ENCODE data around the gene LRP5. TPM values are rescaled to one million over a fixed set of nuclear protein-coding genes. Genes with fewer than 3 reads are reported as not detected.

LRP5 gene
- total RNA-seq, 1 experiment from 2014 or later, result 0.07 TPM

GRCh38 chr11:68461575-68461917, 149.2 kb downstream of the LRP5 start:
- H4K20me1 ChIP-seq (ENCODE audit: insufficient read depth, low read depth, low read length), result peaks cover 47% of the 10 kb centered on the region
- DNase-seq, result no peak

GRCh38 chr11:68463714-68464113, 151.3 kb downstream of the LRP5 start:
- H3K9me3 ChIP-seq (ENCODE audit: low read length), result no peaks in the 10 kb centered on the region
- peaks cover 81% of the 10 kb centered on the region for H3K79me2 ChIP-seq (ENCODE audit: low read length)
- H4K20me1 ChIP-seq (ENCODE audit: insufficient read depth, low read depth, low read length), result peaks cover 57% of the 10 kb centered on the region
- H3K27me3 ChIP-seq (ENCODE audit: low read length), result no peaks in the 10 kb centered on the region
- peak overlapping the region; percentile 100 for H3K4me2 ChIP-seq (ENCODE audit: low read depth, low read length, poor library complexity, severe bottlenecking)
- H3K27ac ChIP-seq (ENCODE audit: low read length), result no peak overlapping the region
- H2AFZ ChIP-seq (ENCODE audit: low read length), result no peak overlapping the region
- H3K9ac ChIP-seq (ENCODE audit: low read length), result no peak overlapping the region
- H3K36me3 ChIP-seq (ENCODE audit: insufficient read depth, low read length), result peaks cover 21% of the 10 kb centered on the region
- no peaks in the 10 kb centered on the region for H3K9me2 ChIP-seq (replicated peaks; ENCODE audit: insufficient read depth, low read length)
- peaks cover 49% of the 10 kb centered on the region for H3K4me1 ChIP-seq (ENCODE audit: low read length)
- H3K4me3 ChIP-seq (ENCODE audit: low read length), result no peak overlapping the region
- DNase-seq, result no peak

More at GRCh38 chr11:68461575-68461917, 149.2 kb downstream of the LRP5 start:
- Histone ChIP-seq H3K36me3 (ENCODE audit: insufficient read depth, low read length) (peaks cover 14% of the 10 kb centered on the region), H3K9me3 (ENCODE audit: low read length) (no peaks in the 10 kb centered on the region), H3K79me2 (ENCODE audit: low read length) (peaks cover 60% of the 10 kb centered on the region), H3K4me2 (ENCODE audit: low read depth, low read length, poor library complexity, severe bottlenecking) (peak overlapping the region; percentile 100), H3K4me3 (ENCODE audit: low read length) (peak overlapping the region; percentile 97), H3K4me1 (ENCODE audit: low read length) (peaks cover 31% of the 10 kb centered on the region), H3K27ac (ENCODE audit: low read length) (no peak overlapping the region), H3K27me3 (ENCODE audit: low read length) (no peaks in the 10 kb centered on the region), H2AFZ (ENCODE audit: low read length) (no peak overlapping the region), H3K9me2 (replicated peaks; ENCODE audit: insufficient read depth, low read length) (no peaks in the 10 kb centered on the region), H3K9ac (ENCODE audit: low read length) (peak overlapping the region; percentile 95)

GRCh38 chr11:68467201-68467834, 154.9 kb downstream of the LRP5 start:
- Histone ChIP-seq H3K4me2 (ENCODE audit: low read depth, low read length, poor library complexity, severe bottlenecking) (no peak overlapping the region), H3K79me2 (ENCODE audit: low read length) (peaks cover 100% of the 10 kb centered on the region), H2AFZ (ENCODE audit: low read length) (no peak overlapping the region), H3K27me3 (ENCODE audit: low read length) (no peaks in the 10 kb centered on the region), H3K9me2 (replicated peaks; ENCODE audit: insufficient read depth, low read length) (no peaks in the 10 kb centered on the region), H3K9ac (ENCODE audit: low read length) (no peak overlapping the region), H3K27ac (ENCODE audit: low read length) (no peak overlapping the region), H3K36me3 (ENCODE audit: insufficient read depth, low read length) (peaks cover 44% of the 10 kb centered on the region), H3K9me3 (ENCODE audit: low read length) (no peaks in the 10 kb centered on the region), H3K4me1 (ENCODE audit: low read length) (peaks cover 38% of the 10 kb centered on the region), H3K4me3 (ENCODE audit: low read length) (no peak overlapping the region), H4K20me1 (ENCODE audit: insufficient read depth, low read depth, low read length) (peaks cover 63% of the 10 kb centered on the region)
- no peak for DNase-seq

- Histone ChIP-seq H3K9me2 (replicated peaks; ENCODE audit: insufficient read depth, low read length) (no peaks in the 10 kb centered on the region), H3K4me2 (ENCODE audit: low read depth, low read length, poor library complexity, severe bottlenecking) (no peak overlapping the region), H3K79me2 (ENCODE audit: low read length) (peaks cover 100% of the 10 kb centered on the region), H3K4me1 (ENCODE audit: low read length) (peaks cover 28% of the 10 kb centered on the region), H4K20me1 (ENCODE audit: insufficient read depth, low read depth, low read length) (peaks cover 61% of the 10 kb centered on the region), H3K4me3 (ENCODE audit: low read length) (no peak overlapping the region), H3K9ac (ENCODE audit: low read length) (no peak overlapping the region), H3K27me3 (ENCODE audit: low read length) (no peaks in the 10 kb centered on the region), H2AFZ (ENCODE audit: low read length) (no peak overlapping the region), H3K27ac (ENCODE audit: low read length) (no peak overlapping the region), H3K36me3 (ENCODE audit: insufficient read depth, low read length) (peaks cover 49% of the 10 kb centered on the region), H3K9me3 (ENCODE audit: low read length) (no peaks in the 10 kb centered on the region)
- peak; percentile 48 for DNase-seq
Measured at GRCh38 chr11:68468217-68468828, 155.9 kb downstream of the LRP5 start.

- no peaks in the 10 kb centered on the region for H3K27me3 ChIP-seq (ENCODE audit: low read length)
- H3K9me2 ChIP-seq (replicated peaks; ENCODE audit: insufficient read depth, low read length), result no peaks in the 10 kb centered on the region
- H3K9ac ChIP-seq (ENCODE audit: low read length), result no peak overlapping the region
- H3K4me1 ChIP-seq (ENCODE audit: low read length), result peaks cover 26% of the 10 kb centered on the region
- peaks cover 61% of the 10 kb centered on the region for H4K20me1 ChIP-seq (ENCODE audit: insufficient read depth, low read depth, low read length)
- H3K4me2 ChIP-seq (ENCODE audit: low read depth, low read length, poor library complexity, severe bottlenecking), result no peak overlapping the region
- no peak overlapping the region for H3K27ac ChIP-seq (ENCODE audit: low read length)
- peaks cover 100% of the 10 kb centered on the region for H3K79me2 ChIP-seq (ENCODE audit: low read length)
- H2AFZ ChIP-seq (ENCODE audit: low read length), result no peak overlapping the region
- peaks cover 52% of the 10 kb centered on the region for H3K36me3 ChIP-seq (ENCODE audit: insufficient read depth, low read length)
- DNase-seq, result no peak
- no peaks in the 10 kb centered on the region for H3K9me3 ChIP-seq (ENCODE audit: low read length)
- H3K4me3 ChIP-seq (ENCODE audit: low read length), result no peak overlapping the region
Measured at GRCh38 chr11:68469122-68469521, 156.7 kb downstream of the LRP5 start.

GRCh38 chr11:68469642-68470041, 157.3 kb downstream of the LRP5 start:
- H3K27ac ChIP-seq (ENCODE audit: low read length), result no peak overlapping the region
- no peak overlapping the region for H3K9ac ChIP-seq (ENCODE audit: low read length)
- H2AFZ ChIP-seq (ENCODE audit: low read length), result no peak overlapping the region
- no peaks in the 10 kb centered on the region for H3K9me3 ChIP-seq (ENCODE audit: low read length)
- H3K9me2 ChIP-seq (replicated peaks; ENCODE audit: insufficient read depth, low read length), result no peaks in the 10 kb centered on the region
- H3K36me3 ChIP-seq (ENCODE audit: insufficient read depth, low read length), result peaks cover 55% of the 10 kb centered on the region
- peaks cover 26% of the 10 kb centered on the region for H3K4me1 ChIP-seq (ENCODE audit: low read length)
- H3K4me3 ChIP-seq (ENCODE audit: low read length), result no peak overlapping the region
- no peak overlapping the region for H3K4me2 ChIP-seq (ENCODE audit: low read depth, low read length, poor library complexity, severe bottlenecking)
- no peaks in the 10 kb centered on the region for H3K27me3 ChIP-seq (ENCODE audit: low read length)
- H4K20me1 ChIP-seq (ENCODE audit: insufficient read depth, low read depth, low read length), result peaks cover 60% of the 10 kb centered on the region
- DNase-seq, result no peak
- peaks cover 100% of the 10 kb centered on the region for H3K79me2 ChIP-seq (ENCODE audit: low read length)

GRCh38 chr11:68470304-68470811, 158.0 kb downstream of the LRP5 start:
- no peak for DNase-seq
- Histone ChIP-seq H3K36me3 (ENCODE audit: insufficient read depth, low read length) (peaks cover 53% of the 10 kb centered on the region), H3K9me3 (ENCODE audit: low read length) (no peaks in the 10 kb centered on the region)

GRCh38 chr11:68471360-68472340, 159.3 kb downstream of the LRP5 start:
- no peak overlapping the region for H3K4me2 ChIP-seq (ENCODE audit: low read depth, low read length, poor library complexity, severe bottlenecking)
- no peak overlapping the region for H3K4me3 ChIP-seq (ENCODE audit: low read length)
- H3K9me2 ChIP-seq (replicated peaks; ENCODE audit: insufficient read depth, low read length), result no peaks in the 10 kb centered on the region
- peaks cover 86% of the 10 kb centered on the region for H3K79me2 ChIP-seq (ENCODE audit: low read length)
- H2AFZ ChIP-seq (ENCODE audit: low read length), result no peak overlapping the region
- no peak overlapping the region for H3K27ac ChIP-seq (ENCODE audit: low read length)
- DNase-seq, result no peak
- H3K9me3 ChIP-seq (ENCODE audit: low read length), result no peaks in the 10 kb centered on the region
- H3K27me3 ChIP-seq (ENCODE audit: low read length), result no peaks in the 10 kb centered on the region
- H3K36me3 ChIP-seq (ENCODE audit: insufficient read depth, low read length), result peaks cover 50% of the 10 kb centered on the region
- no peak overlapping the region for H3K9ac ChIP-seq (ENCODE audit: low read length)
- H4K20me1 ChIP-seq (ENCODE audit: insufficient read depth, low read depth, low read length), result peaks cover 48% of the 10 kb centered on the region
- H3K4me1 ChIP-seq (ENCODE audit: low read length), result peaks cover 26% of the 10 kb centered on the region

More at GRCh38 chr11:68470304-68470811, 158.0 kb downstream of the LRP5 start:
- Histone ChIP-seq H3K9me2 (replicated peaks; ENCODE audit: insufficient read depth, low read length) (no peaks in the 10 kb centered on the region), H3K79me2 (ENCODE audit: low read length) (peaks cover 96% of the 10 kb centered on the region), H3K4me3 (ENCODE audit: low read length) (no peak overlapping the region), H2AFZ (ENCODE audit: low read length) (no peak overlapping the region), H3K27ac (ENCODE audit: low read length) (no peak overlapping the region), H3K4me2 (ENCODE audit: low read depth, low read length, poor library complexity, severe bottlenecking) (no peak overlapping the region), H3K27me3 (ENCODE audit: low read length) (no peaks in the 10 kb centered on the region), H3K4me1 (ENCODE audit: low read length) (peaks cover 26% of the 10 kb centered on the region), H4K20me1 (ENCODE audit: insufficient read depth, low read depth, low read length) (peaks cover 53% of the 10 kb centered on the region), H3K9ac (ENCODE audit: low read length) (no peak overlapping the region)

Data from Karpas-422 (cell line).